Neuronal stem cell (in vitro differentiated cells): ENCODE measurements around the gene GABBR1.

Experiments used
- DNase-seq: peaks from one replicate; pipeline ENCODE4 v3.0.0-alpha.2; 2013; ENCODE audit warnings: low spot score
- H2AFZ ChIP-seq: one replicate; pipeline ENCODE4 v1.6.1; 2013; ENCODE audit warnings: mild to moderate bottlenecking, low read length, inconsistent platforms
- H2AK5ac ChIP-seq: 2 replicates; pipeline ENCODE4 v1.6.1; 2013; ENCODE audit warnings: low read depth, mild to moderate bottlenecking, inconsistent platforms, low read length, moderate library complexity, mixed read lengths
- H2BK120ac ChIP-seq: 2 replicates; pipeline ENCODE4 v1.6.1; 2013; ENCODE audit warnings: low read depth, mild to moderate bottlenecking, inconsistent platforms, low read length, moderate library complexity, mixed read lengths
- H2BK12ac ChIP-seq: one replicate; pipeline ENCODE4 v1.6.1; 2013; ENCODE audit warnings: low read length, inconsistent platforms
- H2BK15ac ChIP-seq: 2 replicates; pipeline ENCODE4 v1.6.1; 2013; ENCODE audit warnings: mild to moderate bottlenecking, low read length, inconsistent platforms, mixed read lengths
- H2BK5ac ChIP-seq: one replicate; pipeline ENCODE4 v1.6.1; 2013; ENCODE audit warnings: inconsistent platforms, mild to moderate bottlenecking, low read length, moderate library complexity
- H3K14ac ChIP-seq: one replicate; pipeline ENCODE4 v1.6.1; 2013; ENCODE audit warnings: low read length, inconsistent platforms
- H3K18ac ChIP-seq: 2 replicates; pipeline ENCODE4 v1.6.1; 2013; ENCODE audit warnings: low read length, inconsistent platforms
- H3K23ac ChIP-seq: 2 replicates; pipeline ENCODE4 v1.6.1; 2013; ENCODE audit warnings: low read depth, mild to moderate bottlenecking, mixed read lengths, low read length, inconsistent platforms; ENCODE audit not compliant: poor library complexity
- H3K27ac ChIP-seq: replicated peaks from 3 replicates; pipeline ENCODE4 v1.5.1; 2013; ENCODE audit warnings: low read length, inconsistent platforms
- H3K27me3 ChIP-seq, 3 experiments: 2 replicates each; pipeline ENCODE4 v1.6.1; 2013; ENCODE audit warnings: low read length in 3 of 3, mild to moderate bottlenecking in 2 of 3, inconsistent platforms in 1 of 3, low read depth in 1 of 3, mixed read lengths in 1 of 3, moderate library complexity in 1 of 3; ENCODE audit not compliant: control insufficient read depth in 3 of 3, insufficient read depth in 3 of 3
- H3K36me3 ChIP-seq, 2 donors: replicated peaks in 1 of 2; 2 replicates each; pipeline ENCODE4 v1.6.1; 2013; ENCODE audit warnings: low read length in 2 of 2; ENCODE audit not compliant: control insufficient read depth in 2 of 2, insufficient read depth in 2 of 2
- H3K4ac ChIP-seq: 2 replicates; pipeline ENCODE4 v1.6.1; 2013; ENCODE audit warnings: inconsistent platforms, mild to moderate bottlenecking, low read length, moderate library complexity
- H3K4me1 ChIP-seq, 2 donors: 1 replicate in 1 of 2; 2 replicates in 1 of 2; pipeline ENCODE4 v1.6.1; 2013; ENCODE audit warnings: low read length in 2 of 2, low read depth in 1 of 2; ENCODE audit not compliant: control insufficient read depth in 2 of 2, insufficient read depth in 1 of 2
- H3K4me2 ChIP-seq: one replicate; pipeline ENCODE4 v1.6.1; 2013; ENCODE audit warnings: mild to moderate bottlenecking, low read length, inconsistent platforms; ENCODE audit not compliant: insufficient read depth, poor library complexity, severe bottlenecking
- H3K4me3 ChIP-seq, 2 donors: 2 replicates each; pipeline ENCODE4 v1.5.1; 2013; ENCODE audit warnings: low read length in 2 of 2, mild to moderate bottlenecking in 2 of 2, inconsistent platforms in 1 of 2, moderate library complexity in 1 of 2
- H3K79me1 ChIP-seq: one replicate; pipeline ENCODE4 v1.6.1; 2013; ENCODE audit warnings: low read depth, mild to moderate bottlenecking, inconsistent platforms, low read length, moderate library complexity
- H3K9ac ChIP-seq: one replicate; pipeline ENCODE4 v1.6.1; 2013; ENCODE audit warnings: mild to moderate bottlenecking, low read depth, low read length, inconsistent platforms; ENCODE audit not compliant: poor library complexity
- H3K9me3 ChIP-seq, 2 donors: replicated peaks in 1 of 2; 2 replicates each; pipeline versions ENCODE3 to v1.6.1; 2013; ENCODE audit warnings: low read length in 2 of 2, mild to moderate bottlenecking in 2 of 2, inconsistent platforms in 1 of 2, low read depth in 1 of 2, mixed read lengths in 1 of 2, moderate library complexity in 1 of 2; ENCODE audit not compliant: control insufficient read depth in 2 of 2, insufficient read depth in 1 of 2
- H4K8ac ChIP-seq: one replicate; pipeline ENCODE4 v1.6.1; 2013; ENCODE audit warnings: low read depth, mild to moderate bottlenecking, inconsistent platforms, low read length, moderate library complexity
- H4K91ac ChIP-seq: one replicate; pipeline ENCODE4 v1.6.1; 2013; ENCODE audit warnings: low read length, low read depth, mild to moderate bottlenecking, inconsistent platforms; ENCODE audit not compliant: poor library complexity
- WGBS, 2 donors: extraction: QIAGEN DNeasy Blood & Tissue Kit; methylation state at CpG; one replicate each; pipeline ENCODE4 v1.1.7; 2013; ENCODE audit warnings: missing lambda C conversion rate in 2 of 2, mixed read lengths in 1 of 2; ENCODE audit not compliant: insufficient read length in 2 of 2, insufficient replicate concordance in 1 of 2; ENCODE audit errors: extremely low coverage in 2 of 2; 5-methylcytosine and 5-hydroxymethylcytosine counted together

Gene GABBR1

DNA sequence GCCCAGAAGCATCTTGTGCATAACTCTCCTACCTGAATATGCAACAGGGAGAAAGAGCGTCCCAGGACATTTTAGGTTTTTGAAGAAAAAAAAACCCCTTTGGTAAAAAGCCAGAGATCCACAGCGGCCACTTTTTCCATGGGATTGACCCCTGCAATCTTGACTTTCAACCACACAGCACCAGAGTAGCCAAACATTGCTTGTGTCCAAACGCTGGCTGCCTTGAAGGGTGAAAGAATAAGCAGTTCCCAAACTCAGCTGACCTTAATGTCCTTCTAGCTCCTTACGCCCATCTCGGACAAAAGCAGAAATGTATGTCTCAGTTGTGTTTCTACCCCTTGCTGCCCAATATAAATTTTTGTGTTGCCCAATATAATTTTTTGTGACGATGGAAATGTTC is 22.7 kb upstream of the GABBR1 start:
- WGBS, 2 donors, result no CpG with 5 or more reads among the region's 6 CpGs
- no peak for DNase-seq
- H4K8ac ChIP-seq, result no peak overlapping the region

GRCh38 chr6:29653452-29654038 is 20.6 kb upstream of the GABBR1 start:
- no peak overlapping the region for H3K4ac ChIP-seq
- H3K23ac ChIP-seq, result no peak overlapping the region
- H4K8ac ChIP-seq, result no peak overlapping the region
- no peak overlapping the region for H2BK15ac ChIP-seq
- H3K36me3 ChIP-seq, result no peaks in the 10 kb centered on the region
- no peak overlapping the region for H2AFZ ChIP-seq
- H4K91ac ChIP-seq, result no peak overlapping the region
- no peaks in the 10 kb centered on the region for H3K9me3 ChIP-seq
- peaks cover 0 to 30% (median 1%) of the 10 kb centered on the region in 3 experiments for H3K27me3 ChIP-seq
- no peak overlapping the region for H3K4me3 ChIP-seq
- no peak overlapping the region for H3K14ac ChIP-seq
- no peak overlapping the region for H2BK12ac ChIP-seq
- no peak overlapping the region for H3K4me2 ChIP-seq
- H2AK5ac ChIP-seq, result no peak overlapping the region
- H3K79me1 ChIP-seq, result no peaks in the 10 kb centered on the region
- no peak overlapping the region for H3K9ac ChIP-seq
- H3K18ac ChIP-seq, result no peak overlapping the region
- WGBS, 2 donors, result no CpG with 5 or more reads among the region's 8 CpGs
- no peak overlapping the region for H3K27ac ChIP-seq
- no peak overlapping the region for H2BK120ac ChIP-seq
- H2BK5ac ChIP-seq, result no peak overlapping the region
- H3K4me1 ChIP-seq, result peaks cover 0 to 13% of the 10 kb centered on the region in 2 donors
- DNase-seq, result peak; percentile 63

More for the DNA sequence above, 22.7 kb upstream of the GABBR1 start:
- Histone ChIP-seq H2AFZ (no peak overlapping the region), H3K79me1 (no peaks in the 10 kb centered on the region), H3K18ac (no peak overlapping the region), H2AK5ac (no peak overlapping the region), H2BK12ac (no peak overlapping the region), H3K4me3 (no peak overlapping the region), H3K4me1 (peaks cover 0 to 5% of the 10 kb centered on the region in 2 donors), H3K14ac (no peak overlapping the region), H3K36me3 (no peaks in the 10 kb centered on the region), H2BK5ac (no peak overlapping the region), H3K4me2 (no peak overlapping the region), H3K23ac (no peak overlapping the region), H2BK15ac (no peak overlapping the region), H3K4ac (no peak overlapping the region), H2BK120ac (no peak overlapping the region), H3K9me3 (no peaks in the 10 kb centered on the region), H3K27me3 (peaks cover 0 to 30% (median 0%) of the 10 kb centered on the region in 3 experiments), H3K27ac (no peak overlapping the region), H3K9ac (no peak overlapping the region), H4K91ac (no peak overlapping the region)

GRCh38 chr6:29652198-29652584 is 19.2 kb upstream of the GABBR1 start:
- Histone ChIP-seq H2AFZ (no peak overlapping the region), H3K14ac (no peak overlapping the region), H3K23ac (no peak overlapping the region), H2AK5ac (peak overlapping the region; percentile 96), H2BK5ac (peak overlapping the region; percentile 56), H3K9ac (no peak overlapping the region), H2BK12ac (no peak overlapping the region), H3K27ac (no peak overlapping the region), H3K79me1 (no peaks in the 10 kb centered on the region), H3K4me3 (no peak overlapping the region), H3K4me2 (no peak overlapping the region), H4K91ac (no peak overlapping the region), H3K27me3 (peaks cover 0 to 30% (median 1%) of the 10 kb centered on the region in 3 experiments), H4K8ac (no peak overlapping the region), H2BK15ac (no peak overlapping the region), H3K18ac (peak overlapping the region; percentile 84), H3K4ac (peak overlapping the region; percentile 54), H2BK120ac (no peak overlapping the region), H3K4me1 (peaks cover 0 to 13% of the 10 kb centered on the region in 2 donors), H3K36me3 (no peaks in the 10 kb centered on the region), H3K9me3 (no peaks in the 10 kb centered on the region)
- no peak for DNase-seq
- no CpG with 5 or more reads among the region's 10 CpGs for WGBS, 2 donors

- Histone ChIP-seq H3K36me3 (no peaks in the 10 kb centered on the region), H3K9me3 (no peaks in the 10 kb centered on the region), H3K79me1 (no peaks in the 10 kb centered on the region), H2BK120ac (no peak overlapping the region), H3K4me1 (peaks cover 0 to 11% of the 10 kb centered on the region in 2 donors), H3K27ac (no peak overlapping the region), H3K14ac (no peak overlapping the region), H3K4me3 (no peak overlapping the region), H3K4me2 (no peak overlapping the region), H3K9ac (no peak overlapping the region), H2BK12ac (no peak overlapping the region), H3K27me3 (peaks cover 0 to 24% (median 1%) of the 10 kb centered on the region in 3 experiments), H4K91ac (no peak overlapping the region), H2AFZ (no peak overlapping the region), H2BK5ac (peak overlapping the region; percentile 56), H3K4ac (no peak overlapping the region), H2BK15ac (no peak overlapping the region), H2AK5ac (peak overlapping the region; percentile 96), H4K8ac (no peak overlapping the region), H3K18ac (no peak overlapping the region), H3K23ac (no peak overlapping the region)
- no CpG with 5 or more reads among the region's 8 CpGs for WGBS, 2 donors
- DNase-seq, result no peak
Observed at GRCh38 chr6:29651413-29652197, 18.6 kb upstream of the GABBR1 start.
